KMS-11 (cell line): Measurements from ENCODE around the gene VWF.

Source experiments
- H2AFZ ChIP-seq: fragments of 200-600 bp; sonication (generic); 2 replicates; pipeline ENCODE4 v1.6.1; 2016; ENCODE audit warnings: antibody characterized with exemption, mixed run types, low read depth
- H3K27ac ChIP-seq: fragments of 200-600 bp; sonication (generic); 2 replicates; pipeline ENCODE4 v1.6.1; 2016; ENCODE audit warnings: mild to moderate bottlenecking, mixed run types
- H3K27me3 ChIP-seq: fragments of 200-600 bp; sonication (generic); 2 replicates; pipeline ENCODE4 v1.6.1; 2017; ENCODE audit warnings: mild to moderate bottlenecking, low read depth, mixed run types, moderate library complexity; ENCODE audit not compliant: insufficient read depth
- H3K36me3 ChIP-seq: fragments of 200-600 bp; sonication (generic); 2 replicates; pipeline ENCODE4 v1.6.1; 2017; ENCODE audit warnings: mild to moderate bottlenecking, mixed run types; ENCODE audit not compliant: insufficient read depth
- H3K4me1 ChIP-seq: fragments of 200-600 bp; sonication (generic); 2 replicates; pipeline ENCODE4 v1.6.1; 2016; ENCODE audit warnings: mild to moderate bottlenecking, low read depth, mixed run types; ENCODE audit not compliant: poor library complexity, severe bottlenecking
- H3K4me2 ChIP-seq: fragments of 200-600 bp; sonication (generic); 2 replicates; pipeline ENCODE4 v1.7.0; 2016; ENCODE audit warnings: mild to moderate bottlenecking, mixed run types
- H3K4me3 ChIP-seq: fragments of 200-600 bp; sonication (generic); IDR thresholded peaks from 2 replicates; pipeline ENCODE4 v1.6.1; 2017; ENCODE audit warnings: low read depth, low read length, mixed read lengths; ENCODE audit not compliant: insufficient read depth
- H3K79me2 ChIP-seq: fragments of 200-600 bp; sonication (generic); 2 replicates; pipeline ENCODE4 v1.6.1; 2016; ENCODE audit warnings: low read depth, mixed run types; ENCODE audit not compliant: insufficient read depth
- H3K9ac ChIP-seq: fragments of 200-600 bp; sonication (generic); 2 replicates; pipeline ENCODE4 v1.6.1; 2016; ENCODE audit warnings: mild to moderate bottlenecking, mixed run types
- H4K20me1 ChIP-seq: fragments of 200-600 bp; sonication (generic); 2 replicates; pipeline ENCODE4 v1.6.1; 2016; ENCODE audit warnings: mild to moderate bottlenecking, mixed run types; ENCODE audit not compliant: insufficient read depth
- CTCF ChIP-seq: fragments of 200-600 bp; sonication (generic); conservative IDR thresholded peaks from 2 replicates; pipeline ENCODE4 v1.6.1; 2017; ENCODE audit warnings: low read depth, mild to moderate bottlenecking, antibody characterized with exemption, low read length, moderate library complexity, mixed read lengths

The VWF gene

DNA sequence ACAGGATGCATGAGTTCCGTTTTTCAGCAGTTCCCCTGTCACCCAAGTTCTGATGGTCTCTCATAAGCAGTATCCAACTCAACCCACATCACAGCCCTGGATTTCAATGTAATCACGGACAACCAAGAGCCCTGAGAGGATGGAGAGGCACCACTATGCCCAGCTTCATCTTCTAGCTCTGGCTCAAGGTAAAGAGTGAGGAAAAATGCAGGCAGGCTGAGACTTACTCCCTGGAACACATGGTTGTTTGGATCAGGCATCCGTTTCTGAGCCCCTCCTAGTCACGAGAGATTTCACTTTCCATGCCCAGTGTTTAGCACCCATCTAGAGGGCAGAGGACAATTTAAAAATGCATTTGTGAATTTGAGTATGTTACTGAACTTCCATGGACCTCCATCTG, 224.4 kb downstream of the VWF start:
- no peak overlapping the region for H3K4me2 ChIP-seq

GRCh38 chr12:5899675-5900074, 224.8 kb downstream of the VWF start:
- no peaks in the 10 kb centered on the region for H3K79me2 ChIP-seq
- no peak for TF ChIP-seq CTCF
- no peaks in the 10 kb centered on the region for H3K4me1 ChIP-seq
- no peaks in the 10 kb centered on the region for H4K20me1 ChIP-seq
- no peak overlapping the region for H3K4me2 ChIP-seq
- H3K27me3 ChIP-seq: no peaks in the 10 kb centered on the region
- no peak overlapping the region for H3K27ac ChIP-seq
- no peak overlapping the region for H3K4me3 ChIP-seq
- no peaks in the 10 kb centered on the region for H3K36me3 ChIP-seq
- no peak overlapping the region for H3K9ac ChIP-seq
- no peak overlapping the region for H2AFZ ChIP-seq

More for the DNA sequence above, 224.4 kb downstream of the VWF start:
- H3K36me3 ChIP-seq: no peaks in the 10 kb centered on the region
- H3K9ac ChIP-seq: no peak overlapping the region
- no peaks in the 10 kb centered on the region for H4K20me1 ChIP-seq
- no peaks in the 10 kb centered on the region for H3K4me1 ChIP-seq
- H2AFZ ChIP-seq: no peak overlapping the region
- H3K4me3 ChIP-seq: no peak overlapping the region
- no peaks in the 10 kb centered on the region for H3K79me2 ChIP-seq
- no peak for TF ChIP-seq CTCF
- H3K27me3 ChIP-seq: no peaks in the 10 kb centered on the region
- no peak overlapping the region for H3K27ac ChIP-seq

GRCh38 chr12:5898874-5899273, 225.6 kb downstream of the VWF start:
- no peaks in the 10 kb centered on the region for H3K36me3 ChIP-seq
- no peaks in the 10 kb centered on the region for H3K4me1 ChIP-seq
- H3K4me2 ChIP-seq: no peak overlapping the region
- H3K4me3 ChIP-seq: no peak overlapping the region
- H3K27me3 ChIP-seq: no peaks in the 10 kb centered on the region
- H4K20me1 ChIP-seq: no peaks in the 10 kb centered on the region
- H2AFZ ChIP-seq: no peak overlapping the region
- H3K79me2 ChIP-seq: no peaks in the 10 kb centered on the region
- no peak overlapping the region for H3K9ac ChIP-seq
- TF ChIP-seq CTCF: no peak
- no peak overlapping the region for H3K27ac ChIP-seq
